Fibroblast of lung (primary cell): Measurements from ENCODE around the gene CEP78.

Experiments used
- EZH2 ChIP-seq: IDR thresholded peaks from 2 replicates; pipeline ENCODE4 v1.5.1; 2012; ENCODE audit warnings: low read length, control low read depth, mild to moderate bottlenecking; ENCODE audit errors: missing control alignments
- TF ChIP-seq, protein P1 (sequence below), 2 donors: IDR thresholded peaks in 1 of 2; conservative IDR thresholded peaks in 1 of 2; 1 replicate in 1 of 2; 2 replicates in 1 of 2; pipeline ENCODE4 v1.5.1; 2011 to 2012; ENCODE audit warnings: low read length in 2 of 2, control low read depth in 1 of 2, inconsistent platforms in 1 of 2, low read depth in 1 of 2, mild to moderate bottlenecking in 1 of 2

DNA sequence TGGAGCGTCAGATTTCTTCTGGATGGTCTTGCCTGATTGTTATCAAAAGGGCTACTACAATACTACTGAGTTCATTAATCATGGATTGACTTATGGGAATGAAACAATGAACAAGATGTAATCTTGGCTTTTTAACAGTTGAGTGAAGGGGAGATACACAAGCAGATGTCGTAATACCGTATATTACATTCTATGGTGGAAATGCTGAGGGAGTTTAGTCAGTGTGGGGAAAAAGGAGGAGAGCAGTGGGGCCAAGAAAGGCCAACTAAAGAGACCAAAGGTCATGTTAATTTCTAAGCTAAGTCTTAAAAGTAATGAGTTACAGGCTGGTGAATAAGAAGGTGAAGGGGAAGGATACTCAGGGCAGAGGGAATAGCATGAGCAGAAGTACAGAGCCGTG is 32.0 kb downstream of the CEP78 start:
- TF ChIP-seq, protein P1, sequence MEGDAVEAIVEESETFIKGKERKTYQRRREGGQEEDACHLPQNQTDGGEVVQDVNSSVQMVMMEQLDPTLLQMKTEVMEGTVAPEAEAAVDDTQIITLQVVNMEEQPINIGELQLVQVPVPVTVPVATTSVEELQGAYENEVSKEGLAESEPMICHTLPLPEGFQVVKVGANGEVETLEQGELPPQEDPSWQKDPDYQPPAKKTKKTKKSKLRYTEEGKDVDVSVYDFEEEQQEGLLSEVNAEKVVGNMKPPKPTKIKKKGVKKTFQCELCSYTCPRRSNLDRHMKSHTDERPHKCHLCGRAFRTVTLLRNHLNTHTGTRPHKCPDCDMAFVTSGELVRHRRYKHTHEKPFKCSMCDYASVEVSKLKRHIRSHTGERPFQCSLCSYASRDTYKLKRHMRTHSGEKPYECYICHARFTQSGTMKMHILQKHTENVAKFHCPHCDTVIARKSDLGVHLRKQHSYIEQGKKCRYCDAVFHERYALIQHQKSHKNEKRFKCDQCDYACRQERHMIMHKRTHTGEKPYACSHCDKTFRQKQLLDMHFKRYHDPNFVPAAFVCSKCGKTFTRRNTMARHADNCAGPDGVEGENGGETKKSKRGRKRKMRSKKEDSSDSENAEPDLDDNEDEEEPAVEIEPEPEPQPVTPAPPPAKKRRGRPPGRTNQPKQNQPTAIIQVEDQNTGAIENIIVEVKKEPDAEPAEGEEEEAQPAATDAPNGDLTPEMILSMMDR (conservative IDR thresholded peaks at IDR 0.05 in 1 of 2, IDR thresholded peaks at IDR 0.05 in 1 of 2; ENCODE audit: low read depth in 1 of 2, low read length in 2 of 2): no peak
- TF ChIP-seq EZH2: no peak
